HG03457 (cell line): ENCODE measurements around the gene TNRC6A.
"Not testable (repeated sequence)": the region's sequence is repeated elsewhere in the genome, so short reads cannot be mapped to it uniquely, and the experiment has no call there.

ENCODE experiments used
- ATAC-seq: cut with Tn5 transposase; IDR thresholded peaks from one replicate; pipeline ENCODE4 v1.9.1; 2021; ENCODE audit warnings: moderate number of reproducible peaks; ENCODE audit not compliant: unreplicated experiment

The TNRC6A gene

GRCh38 chr16:24729243-24729950 is at the start of gene TNRC6A:
Gene TNRC6A (plus strand): TSS chr16:24729651. CDS start chr16:24729842, 191 bp downstream.
- peak; percentile 85 for ATAC-seq

GRCh38 chr16:24681793-24682192 is 47.7 kb upstream of the TNRC6A start:
- ATAC-seq, result no peak

GRCh38 chr16:24683250-24683649 is 46.2 kb upstream of the TNRC6A start:
- ATAC-seq, result no peak

DNA sequence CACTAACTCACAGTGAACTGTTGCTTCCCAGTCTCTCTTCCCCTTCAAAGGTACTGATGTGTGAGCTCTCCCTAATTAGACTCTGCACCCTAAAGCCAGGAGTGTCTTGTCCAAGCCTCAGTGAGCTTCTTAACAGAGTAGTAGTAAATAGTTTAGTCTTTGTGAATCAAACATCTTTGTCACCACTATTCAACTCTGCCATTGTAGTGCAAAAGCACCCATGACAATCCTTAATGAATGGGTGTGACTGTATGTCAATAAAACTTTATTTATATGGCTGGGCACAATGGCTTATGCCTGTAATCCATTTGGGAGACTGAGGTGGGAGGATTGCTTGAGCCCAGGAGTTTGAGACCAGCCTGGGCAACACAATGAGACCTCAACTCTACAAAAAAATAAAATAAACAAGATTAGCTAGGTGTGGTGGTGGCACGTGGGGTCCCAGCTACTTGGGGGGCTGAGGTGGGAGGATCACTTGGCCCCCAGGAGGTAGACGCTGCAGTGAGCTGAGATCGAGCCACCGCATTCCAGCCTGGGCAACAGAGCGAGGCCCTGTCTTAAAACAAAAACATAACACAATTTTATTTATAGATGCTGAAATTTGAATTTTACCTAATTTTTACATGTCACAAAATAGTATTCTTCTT is 45.5 kb upstream of the TNRC6A start:
- ATAC-seq, result no peak

DNA sequence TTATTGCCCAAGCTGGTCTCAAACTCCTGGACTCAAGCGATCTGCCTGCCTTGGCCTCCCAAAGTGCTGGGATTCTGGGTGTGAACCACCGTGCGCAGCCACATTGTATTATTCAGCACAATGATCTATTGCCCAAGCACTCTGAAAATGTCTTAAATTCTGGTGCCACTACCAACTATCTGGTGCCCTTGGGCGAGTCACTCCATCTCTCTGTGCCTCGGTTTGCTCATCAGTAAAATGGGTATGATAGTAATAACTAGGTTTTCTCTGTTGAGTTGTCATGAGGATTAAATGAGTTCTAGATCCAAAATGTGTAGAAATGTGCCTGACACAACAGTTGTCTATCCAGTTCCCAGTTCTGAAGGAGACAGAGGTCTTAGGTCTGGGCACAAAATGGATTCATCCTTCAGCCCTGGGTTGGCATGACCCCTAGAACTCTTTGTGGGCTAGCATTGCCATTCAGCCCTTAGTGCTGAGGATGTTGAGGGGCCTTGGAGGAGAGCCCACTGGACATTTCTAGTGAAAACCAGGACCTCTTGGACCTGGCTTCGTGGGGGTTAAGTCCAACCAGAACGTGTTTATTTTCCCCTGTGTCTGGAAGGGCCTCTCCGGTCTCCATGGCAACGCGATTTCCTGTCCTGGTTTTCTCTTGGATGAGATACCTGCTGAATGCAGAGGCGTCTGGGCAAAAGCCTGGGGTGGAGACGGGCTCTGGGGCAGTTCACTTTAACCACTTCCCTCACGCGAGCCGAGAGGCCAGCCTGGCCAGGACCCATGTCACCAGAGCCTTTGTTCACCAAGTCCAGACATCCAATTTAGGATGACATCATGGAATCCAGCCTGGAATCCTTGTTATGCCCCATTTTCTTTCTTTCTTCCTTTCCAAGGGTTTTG is 43.7 kb upstream of the TNRC6A start:
- no peak for ATAC-seq

- no peak for ATAC-seq
Observed at GRCh38 chr16:24686678-24687077, 42.8 kb upstream of the TNRC6A start.

- no peak for ATAC-seq
Observed at GRCh38 chr16:24688359-24688758, 41.1 kb upstream of the TNRC6A start.

DNA sequence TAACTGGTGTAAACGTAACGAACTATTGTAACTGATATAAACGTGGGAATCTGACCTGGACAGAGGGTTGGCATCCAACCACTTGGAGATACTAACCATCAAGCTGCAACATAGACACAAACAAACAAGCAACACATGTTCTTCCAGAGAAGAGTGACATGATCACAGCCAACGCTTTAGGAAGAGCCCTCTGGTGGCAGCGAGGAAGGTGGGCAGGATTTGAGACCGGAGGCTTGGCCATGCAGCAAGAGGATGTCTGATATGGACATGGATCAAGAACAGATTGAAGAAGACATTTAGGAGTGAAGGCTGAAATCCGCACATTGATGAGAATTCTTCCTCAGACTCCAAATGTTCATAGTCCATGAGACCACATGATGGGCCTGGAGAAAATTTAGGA is 40.3 kb upstream of the TNRC6A start:
- no peak for ATAC-seq

GRCh38 chr16:24692854-24693253 is 36.6 kb upstream of the TNRC6A start:
- ATAC-seq, result no peak

DNA sequence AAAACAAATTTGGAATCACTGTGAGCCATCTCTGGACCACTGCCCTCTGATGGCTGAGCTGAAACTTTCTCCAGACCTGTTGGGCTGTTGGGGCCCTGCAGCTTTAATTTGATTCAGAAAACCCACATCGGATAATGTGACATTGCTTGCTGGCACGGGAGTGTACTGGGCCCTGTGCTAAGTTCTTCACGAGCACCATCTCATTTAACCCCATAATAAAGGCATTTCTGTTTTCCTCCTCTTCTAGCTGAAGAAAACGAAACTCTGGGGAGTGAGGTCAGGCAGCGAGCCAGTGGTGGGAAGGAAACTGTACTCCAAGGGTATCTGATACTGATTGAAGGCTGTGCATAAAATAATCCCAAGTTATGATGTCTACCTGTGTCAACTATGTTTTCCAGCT is 34.5 kb upstream of the TNRC6A start:
- no peak for ATAC-seq

GRCh38 chr16:24696699-24697098 is 32.8 kb upstream of the TNRC6A start:
- ATAC-seq, result no peak

GRCh38 chr16:24698308-24698707 is 31.1 kb upstream of the TNRC6A start:
- ATAC-seq, result no peak

DNA sequence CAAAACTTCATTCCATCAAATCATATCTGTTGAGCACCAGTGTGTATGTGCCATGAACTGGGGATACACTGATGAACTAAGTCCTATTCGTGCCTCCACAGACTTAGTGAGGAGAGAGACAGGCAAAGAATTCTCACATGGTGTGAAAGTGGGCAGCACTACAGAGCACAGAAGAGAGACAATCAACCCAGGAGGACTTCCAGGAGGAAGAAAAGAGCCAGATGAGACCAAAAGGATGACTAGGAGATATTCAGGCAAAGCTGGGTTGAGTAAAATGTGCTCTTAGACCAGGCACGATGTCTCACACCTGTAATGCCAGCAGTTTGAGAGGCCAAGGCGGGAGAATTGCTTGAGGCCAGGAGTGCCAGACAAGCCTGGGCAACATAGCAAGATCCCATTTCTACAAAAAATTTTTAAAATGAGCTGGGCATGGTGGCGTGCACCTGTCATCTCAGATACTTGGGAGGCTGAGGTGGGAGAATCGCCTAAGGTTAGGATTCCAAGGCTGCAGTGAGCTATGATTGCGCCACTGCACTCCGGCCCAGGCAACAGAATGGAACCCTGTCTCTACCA is 30.2 kb upstream of the TNRC6A start:
- no peak for ATAC-seq

DNA sequence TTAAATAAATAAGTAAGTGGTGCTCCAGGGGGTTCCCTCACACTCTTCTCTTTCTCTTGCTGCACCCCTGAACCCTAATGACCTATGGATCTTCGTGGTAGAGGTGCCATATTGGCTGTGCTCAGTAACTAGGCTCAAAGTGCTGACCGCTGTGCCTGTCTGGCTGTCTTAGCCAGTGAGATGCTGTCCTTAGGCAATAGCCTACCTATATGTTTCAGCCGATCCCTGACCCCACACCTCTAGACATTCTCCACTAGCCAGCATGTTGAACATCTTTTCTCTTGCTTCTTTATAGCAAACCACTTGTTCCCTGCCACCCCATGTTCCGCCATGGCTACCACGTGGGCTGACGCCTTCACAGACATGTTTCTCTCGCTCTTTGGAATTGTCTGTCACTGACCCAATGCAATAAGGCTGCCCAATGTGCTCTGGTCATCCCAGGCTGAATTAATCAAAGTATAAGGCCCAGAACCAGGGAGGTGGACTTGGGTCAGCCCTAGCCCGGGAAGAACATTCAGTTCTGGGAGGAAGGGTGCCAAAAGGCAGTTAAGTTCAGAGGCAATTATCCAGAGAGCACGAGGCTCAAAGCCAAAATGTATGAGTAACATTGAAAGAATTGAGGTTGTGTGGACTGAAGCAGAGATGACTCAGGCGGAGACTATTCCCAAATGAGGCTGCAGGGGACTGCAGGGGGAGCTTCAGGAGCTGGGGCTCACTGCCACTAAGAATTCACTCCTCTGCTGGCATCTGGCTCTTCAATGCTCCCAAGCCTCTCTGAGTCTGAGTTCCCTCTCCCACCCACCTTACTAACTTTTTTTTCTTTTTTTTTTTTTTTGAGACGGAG is 28.7 kb upstream of the TNRC6A start:
- no peak for ATAC-seq

- ATAC-seq, result no peak
Observed at GRCh38 chr16:24701521-24701951, 27.9 kb upstream of the TNRC6A start.

GRCh38 chr16:24707760-24708159 is 21.7 kb upstream of the TNRC6A start:
- not testable (repeated sequence) for ATAC-seq

GRCh38 chr16:24713379-24713778 is 16.1 kb upstream of the TNRC6A start:
- ATAC-seq, result no peak

DNA sequence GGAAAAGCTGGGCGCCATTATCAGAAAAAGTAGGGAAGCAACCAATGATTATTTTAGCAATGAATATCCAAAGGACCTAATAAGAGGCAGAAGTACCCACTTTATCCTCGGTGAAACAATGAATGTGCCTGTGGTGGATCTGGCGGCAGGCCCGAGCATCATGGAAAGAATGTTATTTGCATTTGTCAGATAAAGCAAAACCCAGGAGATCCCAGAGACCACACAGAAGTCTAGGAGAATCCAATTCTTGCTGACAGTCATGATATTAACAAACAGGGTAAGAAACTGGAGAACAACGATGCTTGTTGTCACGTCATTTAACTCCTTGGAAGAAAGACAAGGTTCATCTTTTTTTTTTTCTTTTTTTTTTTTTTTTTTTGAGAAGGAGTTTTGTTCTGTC is 12.0 kb upstream of the TNRC6A start:
- no peak for ATAC-seq

DNA sequence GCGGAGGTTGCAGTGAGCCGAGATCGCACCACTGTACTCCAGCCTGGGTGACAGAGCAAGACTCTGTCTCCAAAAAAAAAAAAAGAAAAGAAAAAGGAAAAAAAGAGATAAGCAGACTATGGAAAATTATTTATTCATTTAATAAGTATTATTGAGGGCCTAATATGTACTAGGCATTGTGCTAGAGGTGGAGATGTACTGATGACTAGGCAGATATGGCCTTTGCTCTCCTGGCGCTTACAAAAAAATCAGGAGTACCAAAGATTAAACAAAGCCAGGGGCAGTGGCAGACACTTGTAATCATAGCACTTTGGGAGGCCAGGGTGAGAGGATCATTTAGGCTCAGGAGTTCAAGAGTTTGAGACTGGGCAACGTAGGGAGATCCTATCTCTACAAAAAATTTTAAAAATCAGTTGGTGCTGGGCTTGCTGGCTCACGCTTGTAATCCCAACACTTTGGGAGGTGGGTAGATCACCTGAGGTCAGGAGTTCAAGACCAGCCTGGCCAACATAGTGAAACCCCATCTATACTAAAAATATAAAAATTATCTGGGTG is 10.4 kb upstream of the TNRC6A start:
- no peak for ATAC-seq

- ATAC-seq, result no peak
Observed at GRCh38 chr16:24721830-24722238, 7.6 kb upstream of the TNRC6A start.
